MV-4-11 (cell line): ENCODE results near the gene CREB3L2.

ENCODE experiments used
- DNase-seq: peaks from one replicate; lab custom pipeline; 2025; lab: John Stamatoyannopoulos, UW

Gene CREB3L2

GRCh38 chr7:137898839-137899721 is 102.8 kb downstream of the CREB3L2 start:
- DNase-seq: peak; percentile 87

- DNase-seq: peak; percentile 42
Measured at GRCh38 chr7:137895301-137896221, 106.3 kb downstream of the CREB3L2 start.

GRCh38 chr7:137893143-137893742 is 108.6 kb downstream of the CREB3L2 start:
- no peak for DNase-seq

GRCh38 chr7:137891016-137891655 is 110.8 kb downstream of the CREB3L2 start:
- no peak for DNase-seq

- DNase-seq: peak; percentile 46
Measured at GRCh38 chr7:137890449-137890921, 111.4 kb downstream of the CREB3L2 start.

- no peak for DNase-seq
Measured at GRCh38 chr7:137888241-137888640, 113.6 kb downstream of the CREB3L2 start.

- DNase-seq: no peak
Measured at GRCh38 chr7:137886746-137887145, 115.1 kb downstream of the CREB3L2 start.

GRCh38 chr7:137886281-137886680 is 115.6 kb downstream of the CREB3L2 start:
- no peak for DNase-seq

- no peak for DNase-seq
Measured at GRCh38 chr7:137885678-137886077, 116.2 kb downstream of the CREB3L2 start.

- DNase-seq: no peak
Measured at GRCh38 chr7:137882806-137883205, 119.1 kb downstream of the CREB3L2 start.

GRCh38 chr7:137882261-137882668 is 119.6 kb downstream of the CREB3L2 start:
- peak; percentile 37 for DNase-seq

- no peak for DNase-seq
Measured at GRCh38 chr7:137881607-137882260, 120.2 kb downstream of the CREB3L2 start.

GRCh38 chr7:137880432-137880831 is 121.5 kb downstream of the CREB3L2 start:
- DNase-seq: peak; percentile 68

- DNase-seq: peak; percentile 11
Measured at GRCh38 chr7:137879357-137880158, 122.3 kb downstream of the CREB3L2 start.

GRCh38 chr7:137878333-137878961 is 123.4 kb downstream of the CREB3L2 start:
- no peak for DNase-seq

GRCh38 chr7:137877027-137877675 is 124.7 kb downstream of the CREB3L2 start:
- DNase-seq: no peak

- no peak for DNase-seq
Measured at GRCh38 chr7:137875746-137876145, 126.1 kb downstream of the CREB3L2 start.

- no peak for DNase-seq
Measured at GRCh38 chr7:137873979-137874777, 127.7 kb downstream of the CREB3L2 start.
